H9 (cell line): ENCODE results near the gene PTPN12. TPM values are rescaled to one million over a fixed set of nuclear protein-coding genes. Genes with fewer than 3 reads are reported as not detected.

Experiments used
- DNase-seq: peaks from one replicate; pipeline ENCODE4 v3.0.0-alpha.2; 2017
- H2AFZ ChIP-seq: one replicate; pipeline ENCODE4 v1.6.1; 2013; ENCODE audit warnings: mild to moderate bottlenecking, low read length, control low read depth, moderate library complexity
- H2AK5ac ChIP-seq: 2 replicates; pipeline ENCODE4 v1.6.1; 2013; ENCODE audit warnings: low read length, control low read depth, mixed read lengths; ENCODE audit not compliant: insufficient read length
- H2BK120ac ChIP-seq: one replicate; pipeline ENCODE4 v1.6.1; 2013; ENCODE audit warnings: low read depth, mild to moderate bottlenecking, low read length, control low read depth, inconsistent platforms; ENCODE audit not compliant: poor library complexity, severe bottlenecking
- H2BK12ac ChIP-seq: 2 replicates; pipeline ENCODE4 v1.6.1; 2013; ENCODE audit warnings: low read length, control low read depth, mixed read lengths, low read depth; ENCODE audit not compliant: insufficient read length
- H2BK15ac ChIP-seq: 2 replicates; pipeline ENCODE4 v1.6.1; 2013; ENCODE audit warnings: low read depth, low read length, control low read depth
- H2BK20ac ChIP-seq: one replicate; pipeline ENCODE4 v1.6.1; 2013; ENCODE audit warnings: low read depth, mild to moderate bottlenecking, low read length, control low read depth, inconsistent platforms; ENCODE audit not compliant: poor library complexity, severe bottlenecking
- H2BK5ac ChIP-seq: 2 replicates; pipeline ENCODE4 v1.6.1; 2013; ENCODE audit warnings: low read length, control low read depth, mixed read lengths; ENCODE audit not compliant: insufficient read length
- H3K14ac ChIP-seq: 2 replicates; pipeline ENCODE4 v1.6.1; 2013; ENCODE audit warnings: low read length, control low read depth; ENCODE audit not compliant: insufficient read depth
- H3K18ac ChIP-seq: 2 replicates; pipeline ENCODE4 v1.6.1; 2013; ENCODE audit warnings: low read depth, mild to moderate bottlenecking, mixed read lengths, low read length, control low read depth; ENCODE audit not compliant: insufficient read length
- H3K23ac ChIP-seq: 2 replicates; pipeline ENCODE4 v1.6.1; 2013; ENCODE audit warnings: low read length, control low read depth, mixed read lengths, low read depth; ENCODE audit not compliant: insufficient read length
- H3K23me2 ChIP-seq: 2 replicates; pipeline ENCODE4 v1.6.1; 2013; ENCODE audit warnings: low read depth, mild to moderate bottlenecking, mixed read lengths, low read length, control low read depth; ENCODE audit not compliant: insufficient read length, poor library complexity, severe bottlenecking
- H3K27ac ChIP-seq: 2 replicates; pipeline ENCODE4 v1.5.1; 2013; ENCODE audit warnings: low read length, control low read depth, mixed read lengths, low read depth; ENCODE audit not compliant: insufficient read length
- H3K27me3 ChIP-seq: 2 replicates; pipeline ENCODE4 v1.6.1; 2013; ENCODE audit warnings: low read length, control low read depth, inconsistent platforms; ENCODE audit not compliant: insufficient read depth
- H3K4ac ChIP-seq: 2 replicates; pipeline ENCODE4 v1.6.1; 2013; ENCODE audit warnings: low read depth, mild to moderate bottlenecking, control low read depth, inconsistent platforms, low read length, moderate library complexity
- H3K4me1 ChIP-seq: 2 replicates; pipeline ENCODE4 v1.6.1; 2013; ENCODE audit warnings: low read length, control low read depth, inconsistent platforms; ENCODE audit not compliant: insufficient read depth
- H3K4me2 ChIP-seq: 2 replicates; pipeline ENCODE4 v1.6.1; 2013; ENCODE audit warnings: low read length, control low read depth, mixed read lengths; ENCODE audit not compliant: insufficient read length, insufficient read depth
- H3K56ac ChIP-seq: 2 replicates; pipeline ENCODE4 v1.6.1; 2013; ENCODE audit warnings: low read depth, mild to moderate bottlenecking, mixed read lengths, low read length, control low read depth; ENCODE audit not compliant: insufficient read length
- H3K79me1 ChIP-seq: 2 replicates; pipeline ENCODE4 v1.6.1; 2013; ENCODE audit warnings: low read depth, mild to moderate bottlenecking, moderate library complexity, low read length, control low read depth, inconsistent platforms; ENCODE audit not compliant: insufficient read depth, poor library complexity, severe bottlenecking
- H3K79me2 ChIP-seq: 2 replicates; pipeline ENCODE4 v1.6.1; 2013; ENCODE audit warnings: low read length, control low read depth, inconsistent platforms; ENCODE audit not compliant: insufficient read depth
- H3K9ac ChIP-seq: 2 replicates; pipeline ENCODE4 v1.6.1; 2013; ENCODE audit warnings: low read length, control low read depth, mixed read lengths; ENCODE audit not compliant: insufficient read length; ENCODE audit errors: extremely low read depth
- H3K9me3 ChIP-seq: one replicate; pipeline ENCODE4 v1.6.1; 2013; ENCODE audit warnings: low read depth, low read length, inconsistent platforms; ENCODE audit not compliant: control insufficient read depth
- H3T11ph ChIP-seq: one replicate; pipeline ENCODE4 v1.6.1; 2013; ENCODE audit warnings: mild to moderate bottlenecking, low read length, control low read depth, inconsistent platforms
- H4K20me1 ChIP-seq: one replicate; pipeline ENCODE4 v1.6.1; 2013; ENCODE audit not compliant: control insufficient read depth, insufficient read length, insufficient read depth
- H4K5ac ChIP-seq: 2 replicates; pipeline ENCODE4 v1.6.1; 2013; ENCODE audit warnings: low read depth, mild to moderate bottlenecking, mixed read lengths, low read length, control low read depth; ENCODE audit not compliant: insufficient read length
- H4K8ac ChIP-seq: replicated peaks from 2 replicates; pipeline ENCODE4 v1.6.1; 2013; ENCODE audit warnings: low read length, control low read depth, mixed read lengths, low read depth; ENCODE audit not compliant: insufficient read length
- H4K91ac ChIP-seq: 2 replicates; pipeline ENCODE4 v1.6.1; 2013; ENCODE audit warnings: low read depth, mild to moderate bottlenecking, moderate library complexity, mixed read lengths, low read length, control low read depth; ENCODE audit not compliant: insufficient read length
- H3K27ac Mint-ChIP-seq, 3 experiments: 2 replicates in 2 of 3; 3 replicates in 1 of 3; pipeline ENCODE4 v1.8.0; 2020 to 2021; ENCODE audit warnings: mixed read lengths in 3 of 3, mild to moderate bottlenecking in 1 of 3, moderate library complexity in 1 of 3
- H3K27me3 Mint-ChIP-seq: 2 replicates; pipeline ENCODE4 v1.8.0; 2021; ENCODE audit warnings: low read depth, mild to moderate bottlenecking, moderate library complexity, mixed read lengths
- H3K36me3 Mint-ChIP-seq, 3 experiments: 2 replicates in 2 of 3; 3 replicates in 1 of 3; pipeline ENCODE4 v1.8.0; 2020 to 2021; ENCODE audit warnings: low read depth in 3 of 3, mixed read lengths in 3 of 3; ENCODE audit not compliant: insufficient read depth in 1 of 3
- H3K4me1 Mint-ChIP-seq, 2 experiments: 2 replicates each; pipeline ENCODE4 v1.8.0; 2020; ENCODE audit warnings: mixed read lengths in 2 of 2
- H3K4me3 Mint-ChIP-seq, 2 experiments: 2 replicates in 1 of 2; 3 replicates in 1 of 2; pipeline ENCODE4 v1.8.0; 2020 to 2021; ENCODE audit warnings: mild to moderate bottlenecking in 2 of 2, mixed read lengths in 2 of 2, moderate library complexity in 1 of 2
- H3K9me3 Mint-ChIP-seq, 2 experiments: 2 replicates in 1 of 2; 3 replicates in 1 of 2; pipeline ENCODE4 v1.8.0; 2020; ENCODE audit warnings: mild to moderate bottlenecking in 2 of 2, mixed read lengths in 2 of 2, moderate library complexity in 1 of 2
- CTCF ChIP-seq: fragments of 200-600 bp; sonication (generic); conservative IDR thresholded peaks from 3 replicates; pipeline ENCODE4 v1.8.0; 2021; ENCODE audit warnings: antibody characterized with exemption, mild to moderate bottlenecking
- WGBS: extraction: QIAGEN DNeasy Blood & Tissue Kit; methylation state at CpG from one replicate; pipeline ENCODE4 v1.1.7; 2013; ENCODE audit warnings: missing lambda C conversion rate, low lambda C conversion rate, mixed read lengths; ENCODE audit not compliant: insufficient read length; ENCODE audit errors: extremely low coverage; 5-methylcytosine and 5-hydroxymethylcytosine counted together
- total RNA-seq: library from RNA; stranded (reverse); gene quantifications from 2 replicates; pipeline ENCODE4 v1.2.1, GENCODE V29; 2021

The PTPN12 gene
- total RNA-seq, 1 experiment from 2014 or later, result 128 TPM

- Histone ChIP-seq H4K20me1 (no peaks in the 10 kb centered on the region), H3K56ac (no peak overlapping the region), H3K4me2 (no peak overlapping the region), H3K9me3 (no peaks in the 10 kb centered on the region), H3K14ac (no peak overlapping the region), H2BK20ac (no peak overlapping the region), H4K91ac (no peak overlapping the region), H4K8ac (no peak overlapping the region), H3K27ac (no peak overlapping the region), H2BK120ac (no peak overlapping the region), H3K27me3 (no peaks in the 10 kb centered on the region), H3K4ac (no peak overlapping the region), H3K79me1 (peaks cover 12% of the 10 kb centered on the region), H2BK15ac (no peak overlapping the region), H2AFZ (no peak overlapping the region), H2BK5ac (no peak overlapping the region), H2AK5ac (no peak overlapping the region), H3K9ac (no peak overlapping the region), H3K23ac (no peak overlapping the region), H2BK12ac (no peak overlapping the region), H3K79me2 (peaks cover 3% of the 10 kb centered on the region; the same call in 1 of the 2 replicates), H3T11ph (no peak overlapping the region), H3K23me2 (no peaks in the 10 kb centered on the region), H3K18ac (no peak overlapping the region), H4K5ac (no peak overlapping the region), H3K4me1 (no peaks in the 10 kb centered on the region; the same call in 1 of the 2 replicates)
- no CpG with 5 or more reads among the region's 7 CpGs for WGBS
- no peak for DNase-seq
- TF ChIP-seq CTCF, result no peak
- H3K36me3 Mint-ChIP-seq, result peaks cover 12 to 48% (median 39%) of the 10 kb centered on the region in 3 experiments; a peak in 6 of 7 replicates
- H3K9me3 Mint-ChIP-seq, result no peaks in the 10 kb centered on the region
- H3K4me3 Mint-ChIP-seq, result no peak overlapping the region
- H3K27me3 Mint-ChIP-seq, result no peaks in the 10 kb centered on the region
- no peak overlapping the region for H3K27ac Mint-ChIP-seq
- peaks cover 6 to 7% of the 10 kb centered on the region in 2 experiments for H3K4me1 Mint-ChIP-seq
Observed at GRCh38 chr7:77575187-77575586, 38.1 kb downstream of the PTPN12 start.
